D721Med (cell line): ENCODE results near the gene GAREM1.
A peak's percentile ranks its signal among the peaks of the same experiment; 100 is the strongest.

ENCODE experiments used
- DNase-seq: peaks from one replicate; pipeline ENCODE4 v3.0.0; 2011; ENCODE audit warnings: low spot score; ENCODE audit not compliant: insufficient read length
- FAIRE-seq: peaks from 2 replicates; lab custom pipeline; 2011; peaks lifted over from hg19 to GRCh38; lab: Jason Lieb, UNC
- TF ChIP-seq, protein P1 (sequence below): IDR thresholded peaks from 2 replicates; pipeline ENCODE4 v1.5.1; 2012; ENCODE audit warnings: mild to moderate bottlenecking, control low read depth; ENCODE audit not compliant: insufficient read depth; ENCODE audit errors: missing control alignments

The GAREM1 gene

DNA sequence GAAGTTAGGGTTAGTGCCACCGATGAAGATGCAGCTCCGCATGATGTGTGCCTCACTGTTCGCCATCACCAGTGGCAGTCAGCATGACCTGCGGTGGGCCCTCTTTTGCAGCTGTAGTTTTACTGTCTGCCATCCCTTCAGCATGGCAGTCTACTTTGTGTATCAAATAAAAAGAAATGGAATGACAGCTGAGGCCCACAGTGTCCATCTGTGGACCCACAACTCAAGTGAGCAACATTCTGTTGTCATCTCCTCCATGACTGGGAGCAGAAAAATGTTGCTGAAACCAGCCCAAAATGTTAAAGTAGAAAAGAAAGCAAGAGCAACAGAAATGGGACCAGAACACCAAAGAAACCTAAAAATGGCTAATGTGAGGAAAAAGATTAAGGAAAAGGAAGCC is 152.1 kb downstream of the GAREM1 start:
- FAIRE-seq, result no peak

GRCh38 chr18:32317651-32318050 is 153.0 kb downstream of the GAREM1 start:
- TF ChIP-seq, protein P1, sequence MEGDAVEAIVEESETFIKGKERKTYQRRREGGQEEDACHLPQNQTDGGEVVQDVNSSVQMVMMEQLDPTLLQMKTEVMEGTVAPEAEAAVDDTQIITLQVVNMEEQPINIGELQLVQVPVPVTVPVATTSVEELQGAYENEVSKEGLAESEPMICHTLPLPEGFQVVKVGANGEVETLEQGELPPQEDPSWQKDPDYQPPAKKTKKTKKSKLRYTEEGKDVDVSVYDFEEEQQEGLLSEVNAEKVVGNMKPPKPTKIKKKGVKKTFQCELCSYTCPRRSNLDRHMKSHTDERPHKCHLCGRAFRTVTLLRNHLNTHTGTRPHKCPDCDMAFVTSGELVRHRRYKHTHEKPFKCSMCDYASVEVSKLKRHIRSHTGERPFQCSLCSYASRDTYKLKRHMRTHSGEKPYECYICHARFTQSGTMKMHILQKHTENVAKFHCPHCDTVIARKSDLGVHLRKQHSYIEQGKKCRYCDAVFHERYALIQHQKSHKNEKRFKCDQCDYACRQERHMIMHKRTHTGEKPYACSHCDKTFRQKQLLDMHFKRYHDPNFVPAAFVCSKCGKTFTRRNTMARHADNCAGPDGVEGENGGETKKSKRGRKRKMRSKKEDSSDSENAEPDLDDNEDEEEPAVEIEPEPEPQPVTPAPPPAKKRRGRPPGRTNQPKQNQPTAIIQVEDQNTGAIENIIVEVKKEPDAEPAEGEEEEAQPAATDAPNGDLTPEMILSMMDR, result no peak
- DNase-seq (no peak), FAIRE-seq (peak; percentile 38)

More for the DNA sequence above, 152.1 kb downstream of the GAREM1 start:
- no peak for DNase-seq
- TF ChIP-seq, protein P1, result no peak

DNA sequence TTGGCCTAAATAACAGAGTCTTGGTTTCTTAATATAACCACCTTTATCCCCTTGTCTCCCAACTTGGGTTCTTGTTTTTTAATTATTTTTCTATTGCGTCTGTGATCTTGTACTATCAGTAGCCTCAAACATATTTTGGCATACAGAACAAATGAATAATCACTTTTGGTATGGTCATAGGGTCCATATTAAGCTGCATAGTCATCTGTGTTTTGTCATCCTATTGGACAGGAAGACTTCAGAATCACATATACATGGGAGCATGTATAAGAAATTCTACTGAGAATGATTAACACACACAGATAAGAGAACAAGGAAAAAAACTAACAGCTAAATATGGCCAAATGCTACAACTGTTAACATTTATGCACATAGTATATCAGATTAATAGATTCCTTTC is 154.8 kb downstream of the GAREM1 start:
- TF ChIP-seq, protein P1, result no peak
- FAIRE-seq (no peak), DNase-seq (no peak)

DNA sequence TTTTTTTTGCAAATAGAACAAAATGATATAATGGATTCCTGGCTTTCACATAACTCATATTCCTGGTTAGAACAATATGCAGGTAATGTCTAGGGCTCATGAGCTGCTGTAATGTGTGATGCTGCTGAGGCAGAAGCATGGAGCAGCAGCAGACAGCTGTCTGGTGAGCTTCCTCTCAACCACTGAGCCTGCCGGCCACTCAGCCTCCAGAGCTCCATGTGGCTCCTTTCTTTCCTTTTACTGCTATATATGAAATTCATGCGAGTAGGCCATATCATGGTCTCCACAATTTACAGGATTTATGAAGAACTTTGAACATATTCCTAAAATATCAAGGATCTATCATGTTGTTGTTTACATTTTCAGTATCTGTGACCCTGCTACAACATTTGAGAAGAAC is 159.9 kb downstream of the GAREM1 start:
- DNase-seq (no peak), FAIRE-seq (peak; percentile 67)
- TF ChIP-seq, protein P1, result no peak

GRCh38 chr18:32310101-32310500 is 160.6 kb downstream of the GAREM1 start:
- TF ChIP-seq, protein P1, result no peak
- DNase-seq (no peak), FAIRE-seq (no peak)

DNA sequence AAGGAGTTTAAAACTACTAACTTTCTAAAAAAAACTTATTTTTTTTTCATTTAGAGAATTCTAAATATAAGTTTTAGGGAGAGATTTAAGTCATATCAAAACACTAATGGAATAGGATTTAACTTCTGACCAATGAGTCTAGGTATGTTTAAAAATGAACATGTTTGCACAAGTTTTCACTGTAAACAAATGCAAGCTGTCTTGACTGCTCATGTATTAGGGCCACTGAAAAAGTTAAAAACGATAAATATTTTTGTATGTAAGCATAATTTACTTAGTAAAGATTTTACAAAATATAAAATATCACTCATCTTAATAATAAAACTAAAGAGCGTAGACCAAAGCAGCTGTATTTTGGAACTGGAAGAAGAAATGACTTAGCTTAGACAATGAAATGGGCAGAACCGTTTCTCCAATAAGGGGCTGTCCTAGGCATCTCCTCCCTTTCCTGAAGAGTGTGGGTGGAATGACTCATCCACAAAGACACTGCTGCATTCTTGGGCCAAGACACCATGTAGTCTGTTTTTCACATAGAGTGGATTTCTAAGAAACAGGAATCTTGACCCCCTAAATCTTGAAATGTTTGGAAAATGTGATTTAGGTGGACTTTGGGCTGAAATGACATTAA is 162.1 kb downstream of the GAREM1 start:
- DNase-seq (no peak), FAIRE-seq (peak; percentile 80)

GRCh38 chr18:32303400-32303799 is 167.3 kb downstream of the GAREM1 start:
- TF ChIP-seq, protein P1, result no peak
- FAIRE-seq (no peak), DNase-seq (no peak)

More for the DNA sequence above, 162.1 kb downstream of the GAREM1 start:
- TF ChIP-seq, protein P1, result no peak
